Activated naive CD8-positive, alpha-beta T cell treated with anti-CD3 and anti-CD28 coated beads for 36 hours (primary cell): ENCODE results near the gene PPP1R36. TPM values are rescaled to one million over a fixed set of nuclear protein-coding genes. Genes with fewer than 3 reads are reported as not detected.
"Not testable (repeated sequence)": the region's sequence is repeated elsewhere in the genome, so short reads cannot be mapped to it uniquely, and the experiment has no call there.

ENCODE experiments used
- DNase-seq: peaks from one replicate; pipeline ENCODE4 v3.0.0; 2021
- H3K27ac Mint-ChIP-seq: one replicate; pipeline ENCODE4 v1.8.0; 2022; ENCODE audit warnings: mild to moderate bottlenecking, moderate library complexity, mixed read lengths
- H3K27me3 Mint-ChIP-seq: one replicate; pipeline ENCODE4 v1.8.0; 2022; ENCODE audit warnings: mild to moderate bottlenecking, mixed read lengths
- H3K36me3 Mint-ChIP-seq: one replicate; pipeline ENCODE4 v1.8.0; 2021; ENCODE audit warnings: mild to moderate bottlenecking, mixed read lengths
- H3K4me1 Mint-ChIP-seq: one replicate; pipeline ENCODE4 v1.8.0; 2021; ENCODE audit warnings: mixed read lengths
- H3K4me3 Mint-ChIP-seq: one replicate; pipeline ENCODE4 v1.8.0; 2022; ENCODE audit warnings: mild to moderate bottlenecking, moderate library complexity, mixed read lengths
- H3K9me3 Mint-ChIP-seq: one replicate; pipeline ENCODE4 v1.8.0; 2022; ENCODE audit warnings: mixed read lengths
- total RNA-seq, 2 experiments: library from RNA; stranded (reverse); gene quantifications; one replicate each; pipeline ENCODE4 v1.2.3, GENCODE V29; 2021

The PPP1R36 gene
- total RNA-seq, 2 experiments from 2014 or later = 0.18 to 0.25 TPM

DNA sequence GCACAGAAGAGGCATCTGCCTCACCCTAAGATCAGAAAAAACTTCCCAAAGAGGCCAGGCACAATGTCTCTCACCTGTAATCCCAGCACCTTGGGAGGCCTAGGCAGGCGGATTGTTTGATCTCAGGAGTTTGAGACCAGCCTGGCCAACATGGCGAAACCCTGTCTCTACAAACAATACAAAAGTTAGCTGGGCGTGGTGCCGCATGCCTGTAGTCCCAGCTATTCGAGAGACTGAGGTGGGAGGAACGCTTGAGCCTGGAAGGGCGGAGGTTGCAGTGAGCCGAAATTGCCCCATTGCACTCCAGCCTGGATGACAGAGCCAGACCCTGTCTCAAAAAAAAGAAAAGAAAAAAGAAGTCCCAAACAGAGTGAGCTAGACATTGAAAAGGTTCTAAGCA is 40.7 kb upstream of the PPP1R36 start:
- Mint-ChIP-seq H3K27me3 (peaks cover under 1% of the 10 kb centered on the region), H3K4me1 (peaks cover 65% of the 10 kb centered on the region), H3K4me3 (peak overlapping the region; percentile 45), H3K9me3 (no peaks in the 10 kb centered on the region), H3K36me3 (peaks cover 42% of the 10 kb centered on the region), H3K27ac (peak overlapping the region; percentile 77)
- DNase-seq = no peak

DNA sequence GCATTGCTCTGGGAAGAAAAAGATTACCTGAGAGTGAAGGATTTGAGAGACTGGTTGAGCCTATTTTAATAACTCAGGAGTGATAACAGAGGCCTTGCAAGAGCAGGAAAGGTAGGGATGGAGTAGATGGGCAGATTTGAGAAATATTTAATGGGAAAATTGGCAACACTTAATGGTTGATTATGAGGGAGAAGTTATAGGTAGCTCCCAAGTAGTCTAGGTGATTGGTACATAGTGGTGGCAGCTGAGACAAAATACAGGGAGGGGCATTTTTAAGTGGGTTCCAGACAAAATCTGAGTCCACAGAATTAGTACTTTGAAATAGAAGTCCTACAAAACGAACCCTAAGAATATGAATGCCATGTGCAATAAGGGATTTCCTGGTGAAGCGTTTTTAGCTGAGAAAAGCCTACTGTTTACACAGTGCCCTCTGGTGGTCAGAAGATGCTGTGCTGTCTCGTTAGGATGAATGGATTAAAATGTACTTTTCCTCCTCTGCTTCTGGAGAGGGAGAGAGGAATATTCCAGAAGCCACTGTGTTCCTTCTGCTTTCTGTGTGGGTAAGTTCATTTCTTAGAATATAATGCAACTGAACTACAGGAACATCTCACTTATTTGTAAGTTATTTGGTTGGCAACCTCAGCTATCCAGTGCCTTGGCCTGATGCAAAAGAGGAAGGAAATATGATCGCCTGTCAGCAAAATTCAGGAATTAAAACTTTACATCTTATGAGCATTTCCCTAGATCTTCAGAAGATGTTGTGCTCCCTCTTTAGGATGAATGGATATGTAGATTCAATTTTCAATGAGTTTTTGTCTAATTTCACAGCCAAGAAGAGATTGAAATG is 38.7 kb upstream of the PPP1R36 start:
- Mint-ChIP-seq H3K4me3 (peak overlapping the region; percentile 44), H3K4me1 (peaks cover 71% of the 10 kb centered on the region), H3K27ac (peak overlapping the region; percentile 77), H3K27me3 (no peaks in the 10 kb centered on the region), H3K9me3 (no peaks in the 10 kb centered on the region), H3K36me3 (peaks cover 33% of the 10 kb centered on the region)
- DNase-seq = peak; percentile 49

DNA sequence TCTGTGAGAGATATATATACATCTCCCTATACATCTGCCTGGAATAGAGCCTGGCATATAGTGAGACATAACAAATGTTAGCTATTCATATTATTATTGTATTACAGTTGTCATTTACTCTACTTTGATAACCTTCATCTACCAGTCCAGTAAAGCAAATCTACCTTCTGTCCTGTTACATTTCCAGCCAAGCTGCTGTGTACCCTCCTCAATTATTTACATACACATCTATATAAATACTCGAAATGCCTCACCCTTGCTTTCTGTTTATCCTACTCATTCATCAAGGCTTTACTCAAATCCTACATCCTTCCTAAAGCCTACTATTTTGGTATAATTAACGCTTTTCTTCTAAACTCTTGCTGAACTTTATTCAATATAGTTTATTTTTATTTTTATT is 36.5 kb upstream of the PPP1R36 start:
- peaks cover 18% of the 10 kb centered on the region for H3K36me3 Mint-ChIP-seq
- no peaks in the 10 kb centered on the region for H3K27me3 Mint-ChIP-seq
- H3K9me3 Mint-ChIP-seq = no peaks in the 10 kb centered on the region
- H3K27ac Mint-ChIP-seq = no peak overlapping the region
- no peak overlapping the region for H3K4me3 Mint-ChIP-seq
- H3K4me1 Mint-ChIP-seq = peaks cover 65% of the 10 kb centered on the region
- no peak for DNase-seq

DNA sequence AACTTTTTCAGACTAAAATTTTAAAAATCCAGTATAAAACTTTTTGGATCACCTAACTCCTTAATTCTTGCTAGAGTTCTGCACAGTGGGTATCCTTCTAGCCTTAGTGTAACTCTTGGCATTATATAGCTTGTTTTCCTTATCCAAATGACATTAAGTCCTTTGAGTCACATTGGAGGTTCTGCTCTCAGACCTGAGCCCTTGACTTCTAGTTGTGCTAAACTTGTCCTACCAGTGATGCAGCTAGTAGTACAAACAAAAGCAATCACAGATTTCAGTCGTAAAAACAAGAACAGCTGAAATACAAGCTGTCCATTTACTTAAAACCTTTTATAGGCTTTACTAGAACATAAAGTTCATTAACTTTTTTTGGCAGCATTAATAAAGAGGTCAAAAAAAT is 34.7 kb upstream of the PPP1R36 start:
- Mint-ChIP-seq H3K4me1 (peaks cover 50% of the 10 kb centered on the region), H3K27ac (no peak overlapping the region), H3K9me3 (no peaks in the 10 kb centered on the region), H3K36me3 (peaks cover 9% of the 10 kb centered on the region), H3K4me3 (no peak overlapping the region), H3K27me3 (no peaks in the 10 kb centered on the region)
- no peak for DNase-seq

DNA sequence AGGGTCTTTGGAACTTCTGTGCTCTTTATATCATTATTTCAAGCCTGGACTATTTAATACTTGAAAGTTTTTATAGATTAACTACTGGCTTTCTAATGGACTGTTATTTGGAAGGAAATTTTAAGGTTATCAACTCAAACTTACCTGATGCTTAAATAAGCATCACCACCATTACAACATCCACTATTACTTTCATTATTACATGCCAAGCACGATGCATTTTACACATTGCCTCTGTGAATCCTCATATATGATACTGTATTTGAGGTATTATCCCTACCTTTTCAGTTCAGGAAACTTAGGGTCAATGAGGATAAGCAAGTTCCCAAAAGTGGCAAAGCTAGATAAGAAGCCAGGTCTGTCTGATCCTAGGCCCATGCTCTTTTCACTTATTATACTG is 32.8 kb upstream of the PPP1R36 start:
- peaks cover 39% of the 10 kb centered on the region for H3K4me1 Mint-ChIP-seq
- H3K4me3 Mint-ChIP-seq = no peak overlapping the region

DNA sequence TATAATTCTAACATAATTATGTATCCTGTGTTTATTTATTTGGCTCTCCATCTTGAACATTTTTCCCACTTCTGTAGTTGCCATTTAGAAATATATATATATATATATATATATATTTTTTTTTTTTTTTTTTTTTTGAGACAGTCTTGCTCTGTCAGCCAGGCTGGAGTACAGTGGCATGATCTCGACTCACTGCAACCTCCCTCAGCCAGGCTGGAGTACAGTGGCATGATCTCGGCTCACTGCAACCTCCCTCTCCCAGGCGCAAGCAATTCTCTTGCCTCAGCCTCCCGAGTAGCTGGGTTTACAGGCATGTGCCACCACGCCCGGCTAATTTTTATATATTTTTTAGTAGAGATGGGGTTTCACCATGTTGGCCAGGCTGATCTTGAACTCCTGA is 32.1 kb upstream of the PPP1R36 start:
- DNase-seq, H3K27ac Mint-ChIP-seq, H3K9me3 Mint-ChIP-seq, H3K27me3 Mint-ChIP-seq, H3K4me3 Mint-ChIP-seq: not testable (repeated sequence)
- H3K36me3 Mint-ChIP-seq = peaks cover 14% of the 10 kb centered on the region
- peaks cover 34% of the 10 kb centered on the region for H3K4me1 Mint-ChIP-seq

More for the DNA sequence above, 32.8 kb upstream of the PPP1R36 start:
- no peaks in the 10 kb centered on the region for H3K27me3 Mint-ChIP-seq
- no peak for DNase-seq
- no peaks in the 10 kb centered on the region for H3K9me3 Mint-ChIP-seq
- peaks cover 14% of the 10 kb centered on the region for H3K36me3 Mint-ChIP-seq
- no peak overlapping the region for H3K27ac Mint-ChIP-seq

DNA sequence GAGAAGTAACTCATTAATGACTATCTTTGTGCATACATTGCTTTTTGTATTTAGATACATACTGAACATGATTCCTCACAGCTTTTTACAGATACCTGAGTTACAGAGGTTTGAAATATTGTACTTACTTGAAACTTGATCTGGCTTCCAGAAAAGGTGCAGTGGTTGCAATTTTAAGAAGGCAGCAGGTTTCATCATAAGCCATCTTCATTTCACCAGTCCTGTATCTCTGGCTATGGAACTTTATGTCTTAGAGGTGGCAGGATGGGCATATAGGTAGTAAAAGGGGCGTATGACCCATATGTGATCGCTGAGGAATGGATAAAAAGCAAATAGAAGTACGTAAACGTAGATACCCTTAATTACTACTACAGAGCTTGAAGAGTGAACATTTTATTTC is 31.5 kb upstream of the PPP1R36 start:
- Mint-ChIP-seq H3K27me3 (no peaks in the 10 kb centered on the region), H3K36me3 (peaks cover 14% of the 10 kb centered on the region), H3K27ac (no peak overlapping the region), H3K4me1 (peaks cover 33% of the 10 kb centered on the region), H3K4me3 (no peak overlapping the region), H3K9me3 (no peaks in the 10 kb centered on the region)
- no peak for DNase-seq

DNA sequence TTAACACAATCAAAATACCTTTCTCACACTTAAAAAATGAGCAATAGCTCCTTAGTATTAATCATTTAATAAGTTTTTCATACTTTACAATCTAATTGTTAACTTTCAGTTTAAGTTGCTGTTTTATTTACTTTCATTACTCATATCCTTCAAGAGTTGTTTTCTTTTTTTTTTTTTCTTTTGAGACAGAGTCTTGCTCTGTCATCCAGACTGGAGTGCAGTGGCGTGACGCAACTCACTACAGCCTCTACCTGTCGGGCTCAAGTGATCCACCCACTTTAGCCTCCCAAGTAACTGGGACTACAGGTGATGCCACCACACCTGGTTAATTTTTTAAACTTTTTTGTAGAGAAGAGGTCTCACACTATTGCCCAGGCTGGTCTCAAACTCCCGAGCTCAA is 29.1 kb upstream of the PPP1R36 start:
- DNase-seq = no peak
- Mint-ChIP-seq H3K27me3 (no peaks in the 10 kb centered on the region), H3K36me3 (peaks cover 12% of the 10 kb centered on the region), H3K4me3 (no peak overlapping the region), H3K9me3 (no peaks in the 10 kb centered on the region), H3K4me1 (peaks cover 20% of the 10 kb centered on the region), H3K27ac (no peak overlapping the region)

DNA sequence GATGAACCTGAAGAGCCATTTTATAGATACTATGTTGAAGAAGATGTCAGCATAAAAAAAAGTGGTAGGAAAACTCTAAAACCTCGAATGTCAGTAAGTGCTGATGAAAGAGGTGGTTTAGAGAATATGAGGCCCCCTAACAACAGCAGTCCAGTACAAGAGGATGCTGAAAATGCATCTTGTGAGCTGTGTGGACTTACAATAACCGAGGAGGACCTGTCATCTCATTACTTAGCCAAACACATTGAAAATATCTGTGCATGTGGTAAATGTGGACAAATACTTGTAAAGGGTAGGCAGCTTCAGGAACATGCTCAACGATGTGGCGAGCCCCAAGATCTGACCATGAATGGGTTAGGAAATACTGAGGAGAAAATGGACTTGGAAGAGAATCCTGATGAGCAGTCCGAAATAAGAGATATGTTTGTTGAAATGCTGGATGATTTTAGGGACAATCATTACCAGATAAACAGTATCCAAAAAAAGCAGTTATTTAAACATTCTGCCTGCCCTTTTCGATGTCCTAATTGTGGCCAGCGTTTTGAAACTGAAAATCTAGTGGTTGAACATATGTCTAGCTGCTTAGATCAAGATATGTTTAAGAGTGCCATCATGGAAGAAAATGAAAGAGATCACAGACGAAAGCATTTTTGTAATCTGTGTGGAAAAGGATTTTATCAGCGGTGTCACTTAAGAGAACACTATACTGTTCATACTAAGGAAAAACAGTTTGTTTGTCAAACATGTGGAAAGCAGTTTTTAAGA is 27.0 kb upstream of the PPP1R36 start:
- Mint-ChIP-seq H3K4me3 (no peak overlapping the region), H3K27me3 (no peaks in the 10 kb centered on the region), H3K4me1 (peaks cover 16% of the 10 kb centered on the region), H3K27ac (no peak overlapping the region), H3K9me3 (no peaks in the 10 kb centered on the region), H3K36me3 (peaks cover 22% of the 10 kb centered on the region)
- no peak for DNase-seq

DNA sequence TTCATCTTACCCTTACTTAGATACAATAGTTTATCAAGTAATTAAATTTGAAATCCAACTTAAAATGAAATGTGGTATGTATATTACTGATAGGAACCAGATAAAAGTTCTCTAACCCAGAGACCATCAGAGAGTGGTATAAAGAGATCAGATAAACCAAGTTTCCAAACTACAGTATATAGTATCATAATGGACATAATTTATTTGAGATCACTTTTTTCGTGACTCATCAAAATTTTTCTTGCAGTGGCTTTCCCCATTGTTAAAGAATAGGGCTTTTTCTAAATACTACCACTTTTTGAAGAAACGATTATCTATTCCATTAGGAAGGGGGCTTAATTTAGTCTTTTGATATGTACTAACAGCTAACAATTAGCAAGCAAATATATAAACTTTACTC is 24.4 kb upstream of the PPP1R36 start:
- no peak for DNase-seq
- Mint-ChIP-seq H3K4me3 (no peak overlapping the region), H3K4me1 (peaks cover 16% of the 10 kb centered on the region), H3K27ac (no peak overlapping the region), H3K36me3 (peaks cover 24% of the 10 kb centered on the region), H3K9me3 (no peaks in the 10 kb centered on the region), H3K27me3 (no peaks in the 10 kb centered on the region)

DNA sequence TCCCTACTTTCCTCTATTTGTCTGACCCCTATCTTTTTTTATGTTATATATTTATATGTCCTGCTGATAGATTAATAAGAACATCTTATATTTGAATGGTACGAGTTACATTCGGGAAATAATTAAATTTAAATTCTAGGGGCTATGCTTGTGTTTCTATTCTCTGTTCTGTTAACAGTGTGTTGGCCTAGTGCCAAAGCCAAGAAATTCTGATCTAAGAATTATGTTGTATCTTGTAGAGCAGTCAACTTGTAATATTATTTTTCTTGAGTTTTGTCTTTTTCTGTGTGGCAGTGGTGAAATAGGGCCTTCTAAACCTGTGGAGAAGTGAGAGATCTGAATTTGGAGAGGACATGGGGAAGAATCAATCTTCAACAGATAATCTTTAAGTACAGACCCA is 18.2 kb upstream of the PPP1R36 start:
- no peak for DNase-seq
- no peaks in the 10 kb centered on the region for H3K27me3 Mint-ChIP-seq
- no peak overlapping the region for H3K27ac Mint-ChIP-seq
- H3K4me3 Mint-ChIP-seq = no peak overlapping the region
- H3K36me3 Mint-ChIP-seq = peaks cover 9% of the 10 kb centered on the region
- peaks cover 11% of the 10 kb centered on the region for H3K4me1 Mint-ChIP-seq
- H3K9me3 Mint-ChIP-seq = peaks cover 2% of the 10 kb centered on the region

DNA sequence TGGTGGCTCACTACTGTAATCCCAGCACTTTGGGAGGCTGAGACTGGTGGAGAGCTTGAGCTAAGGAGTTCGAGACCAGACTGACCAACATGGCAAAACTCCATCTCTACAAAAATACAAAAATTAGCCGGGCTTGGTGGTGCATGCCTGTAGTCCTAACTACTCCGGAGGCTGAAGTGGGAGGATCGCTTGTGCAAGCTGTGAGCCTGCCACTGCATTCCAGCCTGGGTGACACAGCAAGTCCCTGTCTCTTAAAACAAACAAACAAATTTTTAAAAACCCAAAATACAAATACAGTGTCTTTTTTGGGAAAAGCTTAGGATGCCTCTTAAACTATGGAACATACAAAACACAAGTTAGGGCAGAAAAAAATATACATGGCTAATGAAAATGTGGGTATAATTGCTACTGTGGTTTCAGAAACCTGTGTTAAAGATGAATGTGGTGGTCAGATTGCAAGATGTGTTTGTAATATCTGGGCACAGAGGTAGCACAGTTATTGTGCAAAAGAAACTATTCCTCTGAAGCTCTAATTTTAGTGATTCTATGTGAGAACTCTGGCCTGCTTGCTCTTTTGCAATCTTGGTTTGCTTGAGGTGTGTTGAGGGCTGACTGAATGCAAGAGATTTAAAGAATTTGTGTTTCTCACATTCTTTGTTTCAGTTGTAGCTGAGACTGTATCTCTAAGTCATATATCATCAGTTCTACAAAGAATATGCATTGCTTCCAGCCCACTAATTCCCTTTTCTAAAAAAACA is 13.1 kb upstream of the PPP1R36 start:
- Mint-ChIP-seq H3K27ac (no peak overlapping the region), H3K4me3 (no peak overlapping the region), H3K9me3 (peaks cover 9% of the 10 kb centered on the region), H3K27me3 (peaks cover 21% of the 10 kb centered on the region), H3K36me3 (peaks cover 9% of the 10 kb centered on the region), H3K4me1 (peaks cover 19% of the 10 kb centered on the region)
- no peak for DNase-seq

DNA sequence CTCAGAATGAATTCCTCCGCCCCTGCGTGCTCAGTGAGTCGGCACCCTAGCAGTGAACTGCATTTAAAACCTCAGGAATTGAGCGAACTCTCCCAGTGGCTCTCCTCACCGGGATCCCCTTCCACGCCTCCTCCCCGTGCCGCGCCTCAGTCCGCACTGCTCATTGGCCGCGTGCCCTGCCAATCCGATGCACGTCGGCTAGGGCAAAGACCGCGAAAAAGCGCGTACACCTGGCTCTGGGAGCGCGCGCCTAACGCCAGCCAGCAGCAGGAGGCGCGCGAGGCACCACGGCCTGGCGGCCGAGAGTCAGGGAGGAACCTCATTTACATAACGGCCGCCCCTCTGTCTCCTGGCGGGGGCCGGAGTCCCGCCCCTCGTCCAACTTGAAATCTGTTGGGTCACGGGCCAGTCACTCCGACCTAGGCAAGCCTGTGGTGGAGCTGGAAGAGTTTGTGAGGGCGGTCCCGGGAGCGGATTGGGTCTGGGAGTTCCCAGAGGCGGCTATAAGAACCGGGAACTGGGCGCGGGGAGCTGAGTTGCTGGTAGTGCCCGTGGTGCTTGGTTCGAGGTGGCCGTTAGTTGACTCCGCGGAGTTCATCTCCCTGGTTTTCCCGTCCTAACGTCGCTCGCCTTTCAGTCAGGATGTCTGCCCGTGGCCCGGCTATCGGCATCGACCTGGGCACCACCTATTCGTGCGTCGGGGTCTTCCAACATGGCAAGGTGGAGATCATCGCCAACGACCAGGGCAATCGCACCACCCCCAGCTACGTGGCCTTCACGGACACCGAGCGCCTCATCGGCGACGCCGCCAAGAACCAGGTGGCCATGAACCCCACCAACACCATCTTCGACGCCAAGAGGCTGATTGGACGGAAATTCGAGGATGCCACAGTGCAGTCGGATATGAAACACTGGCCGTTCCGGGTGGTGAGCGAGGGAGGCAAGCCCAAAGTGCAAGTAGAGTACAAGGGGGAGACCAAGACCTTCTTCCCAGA is 9.3 kb upstream of the PPP1R36 start, which contains the start of gene HSPA2:
Gene HSPA2 (plus strand): TSS at position 534 of the 995 bp plus-strand sequence. CDS start 109 bp downstream, at position 643.
- DNase-seq = peak; percentile 97
- H3K27me3 Mint-ChIP-seq = peaks cover 44% of the 10 kb centered on the region
- peak within 1 kb of the TSS; percentile 94 for H3K27ac Mint-ChIP-seq
- H3K4me3 Mint-ChIP-seq = peak within 1 kb of the TSS; percentile 92
- H3K9me3 Mint-ChIP-seq = peaks cover 9% of the 10 kb centered on the region
- peaks cover 22% of the 10 kb centered on the region for H3K4me1 Mint-ChIP-seq
- peaks cover 11% of the 10 kb centered on the region for H3K36me3 Mint-ChIP-seq
